C4-2B (cell line): ENCODE results near the gene CALHM1.

Experiments
- CTCF ChIP-seq: fragments of 450-650 bp; conservative IDR thresholded peaks from 2 replicates; pipeline ENCODE4 v1.5.1; 2017; ENCODE audit warnings: mild to moderate bottlenecking
- ZFX ChIP-seq: fragments of 450-650 bp; IDR thresholded peaks from 2 replicates; pipeline ENCODE4 v1.6.1; 2017

- TF ChIP-seq CTCF (no peak), ZFX (no peak)
These were observed 20.0 kb upstream of the CALHM1 start for GRCh38 chr10:103478671-103479070.
